Putamen (tissue), 1 donor: ENCODE data around the gene CAMK1D.

Source experiments
- DNase-seq: peaks from one replicate; pipeline ENCODE4 v3.0.0-alpha.2; 2016; ENCODE audit warnings: low spot score

Gene CAMK1D

DNA sequence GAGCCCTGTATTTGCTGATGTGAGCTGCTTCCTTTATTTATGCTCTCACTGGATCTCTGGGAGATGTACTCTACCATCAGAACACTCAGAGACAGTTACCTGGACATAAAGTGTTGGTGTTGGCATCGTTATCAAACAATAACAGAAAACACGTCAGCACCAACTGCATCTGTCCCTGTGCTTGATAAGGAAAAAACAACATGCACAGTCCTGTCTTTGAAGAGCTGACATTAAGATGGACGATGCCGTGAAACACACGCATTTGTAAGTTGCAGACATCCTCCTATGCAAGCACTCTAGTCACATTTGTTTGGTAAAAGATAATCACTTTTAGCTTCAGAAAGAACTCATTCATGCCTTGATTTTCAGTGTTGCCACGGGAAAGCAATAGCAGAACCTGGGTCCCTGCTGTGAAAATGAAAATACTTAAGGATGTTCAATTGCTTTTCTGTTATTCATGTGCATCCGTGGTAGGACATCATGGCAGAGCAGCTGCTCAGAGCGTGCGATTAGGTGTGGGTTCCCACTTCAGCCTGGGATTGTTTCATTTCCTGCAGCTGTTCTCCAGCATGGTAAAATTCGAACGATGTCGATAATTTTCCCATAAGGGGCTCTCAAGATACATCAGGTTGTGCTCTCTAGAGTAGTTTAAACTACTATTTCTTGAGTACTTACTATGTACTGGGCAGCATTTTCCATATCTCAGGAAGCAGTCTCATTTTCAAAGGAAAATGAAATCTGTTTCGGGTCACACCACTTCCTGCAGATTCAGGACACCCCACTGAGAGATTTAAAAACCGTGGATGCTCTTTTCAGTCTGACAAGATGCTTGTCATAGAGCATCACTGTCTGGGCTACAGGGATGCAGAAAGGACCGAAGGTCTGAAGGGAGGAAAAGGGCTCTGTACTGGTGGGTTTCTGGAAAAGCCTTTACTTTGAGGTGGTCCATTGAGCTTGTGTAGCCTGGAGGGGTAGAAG is 248.7 kb downstream of the CAMK1D start:
- DNase-seq: no peak

DNA sequence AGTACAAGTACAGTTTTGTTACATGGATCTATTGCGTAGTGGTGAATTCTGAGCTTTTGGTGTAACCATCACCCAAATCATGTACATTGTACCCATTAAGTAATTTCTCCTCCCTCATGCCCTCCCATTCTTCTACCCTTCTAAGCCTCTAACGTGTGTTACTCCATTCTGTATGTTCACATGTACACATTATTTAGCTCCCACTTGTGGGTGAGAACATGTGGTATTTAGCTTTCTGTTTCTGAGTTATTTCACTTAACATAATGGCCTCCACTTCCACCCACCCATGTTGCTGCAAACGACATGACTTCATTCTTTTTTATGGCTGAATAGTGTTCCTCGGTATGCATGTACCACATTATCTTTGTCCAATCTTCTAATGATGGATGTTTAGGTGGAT is 251.3 kb downstream of the CAMK1D start:
- no peak for DNase-seq

DNA sequence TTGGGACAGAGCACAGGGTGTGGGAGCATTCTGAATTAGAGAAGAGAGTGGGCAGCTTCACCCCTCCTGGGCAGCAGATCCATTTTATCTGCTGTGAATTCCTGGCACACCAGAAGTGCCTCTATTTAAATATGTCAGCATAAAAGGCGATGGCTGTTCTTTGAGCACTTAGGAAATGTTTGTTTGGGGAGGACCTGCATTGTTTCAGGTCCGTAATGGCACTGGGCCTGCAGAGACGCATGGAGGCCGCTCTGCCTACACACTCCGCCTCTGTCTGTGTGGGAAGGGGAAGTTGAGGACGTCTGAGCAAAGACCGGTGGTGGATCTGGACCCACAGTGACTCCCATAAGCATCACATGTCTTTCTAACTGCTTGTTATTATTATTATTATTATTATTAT is 253.2 kb downstream of the CAMK1D start:
- no peak for DNase-seq

DNA sequence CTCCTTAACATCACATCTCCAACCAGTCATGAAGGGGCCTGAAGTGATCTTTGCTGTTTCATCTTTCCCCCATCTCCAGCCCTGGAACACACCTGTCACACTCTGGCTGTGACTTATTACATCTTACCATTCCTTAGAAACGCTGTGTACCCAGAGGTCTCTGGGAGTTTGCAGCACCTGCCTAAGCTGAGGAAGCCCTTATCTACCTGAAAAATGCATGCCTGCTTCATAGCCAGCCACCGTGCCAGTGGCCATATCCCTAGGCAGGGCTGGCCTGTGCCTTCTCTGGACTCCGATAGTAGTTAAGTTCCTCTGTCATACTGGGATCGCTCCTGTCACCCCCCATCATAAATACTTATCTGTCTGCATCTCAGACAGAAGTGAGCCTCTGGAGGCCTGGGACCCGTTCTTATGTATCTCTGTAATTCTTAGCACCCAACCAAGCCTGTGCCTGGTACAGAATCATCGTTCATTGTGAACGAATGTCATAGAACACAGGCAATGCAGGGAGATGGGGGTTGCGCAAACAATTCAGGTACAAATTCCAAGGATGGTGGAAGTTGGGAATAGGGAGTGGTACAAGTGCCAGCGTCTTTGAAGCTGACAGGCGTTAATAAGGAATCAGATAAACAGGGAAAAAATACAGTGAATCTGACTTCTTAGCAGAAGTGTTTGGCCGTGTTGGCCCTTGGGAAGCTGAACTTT is 254.6 kb downstream of the CAMK1D start:
- no peak for DNase-seq

DNA sequence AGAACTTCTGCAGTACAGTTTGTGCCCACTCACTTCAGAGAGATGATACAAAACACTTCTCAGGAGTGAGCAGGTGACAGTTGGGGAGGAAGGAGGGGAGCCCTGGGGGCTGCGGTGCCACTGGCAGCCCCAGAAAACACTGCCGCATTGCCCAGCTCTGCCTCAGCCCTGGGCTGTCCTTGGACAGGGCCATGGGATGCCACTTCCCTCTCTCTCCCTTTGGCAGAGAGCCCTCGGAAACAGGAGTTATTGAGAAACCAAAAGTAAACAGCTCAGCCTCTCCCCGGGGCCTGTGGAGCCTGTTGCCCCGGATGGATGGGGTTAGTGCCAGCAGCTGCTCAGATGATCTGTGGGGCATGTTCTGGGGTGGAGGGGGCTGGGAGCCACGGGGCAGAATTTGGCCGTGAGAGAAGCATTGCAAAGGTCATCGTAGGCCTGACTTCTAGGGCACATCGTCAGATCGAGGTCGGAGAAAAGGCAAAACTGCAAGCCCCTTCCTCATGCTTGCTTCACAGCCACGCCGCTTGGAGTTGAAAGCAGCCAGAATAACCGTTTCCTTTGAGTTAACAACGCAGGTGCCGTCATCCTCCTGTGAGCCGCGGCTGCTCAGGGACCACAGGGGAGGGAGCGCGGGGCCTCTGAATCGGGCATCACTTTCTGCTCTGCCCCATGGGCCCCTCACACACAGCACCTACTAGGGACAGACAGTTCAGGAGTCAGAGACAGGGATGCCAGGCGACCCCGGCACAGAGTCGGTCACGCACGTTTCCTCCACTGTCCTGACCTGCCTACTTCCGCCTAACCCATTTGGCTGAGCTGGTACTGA is 256.4 kb downstream of the CAMK1D start:
- DNase-seq: peak; percentile 55

DNA sequence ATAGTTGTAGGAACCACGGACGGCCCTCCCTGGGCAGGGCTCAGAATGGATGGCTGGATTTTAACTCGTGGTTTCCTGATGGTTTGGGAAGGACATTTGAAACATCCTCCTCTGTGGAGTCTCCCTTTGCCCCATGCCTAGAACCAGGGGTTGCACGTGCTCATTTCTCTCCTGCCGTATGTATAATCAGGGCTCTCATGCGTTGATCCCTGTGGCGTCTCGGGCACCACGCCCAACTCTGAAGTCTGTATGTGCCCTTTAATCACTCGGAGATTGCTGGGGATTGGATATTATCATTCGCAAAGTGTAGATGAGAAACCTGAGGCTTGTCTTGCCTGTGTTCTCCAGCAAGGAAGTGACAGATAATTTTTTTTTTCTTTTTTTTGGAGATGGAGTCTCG is 257.1 kb downstream of the CAMK1D start:
- DNase-seq: no peak

DNA sequence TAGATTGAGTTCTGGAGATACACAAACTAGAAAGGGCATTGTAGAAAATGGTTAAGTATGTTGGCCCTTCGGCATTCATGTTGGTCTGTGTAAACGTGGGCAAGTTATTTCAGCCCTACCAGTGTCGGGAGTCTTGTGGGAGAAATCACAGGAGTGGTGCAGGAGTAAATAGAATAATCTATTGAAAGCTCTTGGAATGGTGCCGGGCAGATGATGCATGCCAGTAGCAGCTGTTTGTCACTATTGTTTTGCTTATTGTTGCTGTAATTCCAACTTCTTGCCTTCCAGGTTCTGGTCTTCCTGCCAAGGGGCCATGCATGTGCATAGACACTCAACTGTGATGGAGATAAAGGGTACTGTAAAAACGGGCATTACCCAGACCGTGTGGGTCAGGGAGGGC is 259.4 kb downstream of the CAMK1D start:
- DNase-seq: no peak

DNA sequence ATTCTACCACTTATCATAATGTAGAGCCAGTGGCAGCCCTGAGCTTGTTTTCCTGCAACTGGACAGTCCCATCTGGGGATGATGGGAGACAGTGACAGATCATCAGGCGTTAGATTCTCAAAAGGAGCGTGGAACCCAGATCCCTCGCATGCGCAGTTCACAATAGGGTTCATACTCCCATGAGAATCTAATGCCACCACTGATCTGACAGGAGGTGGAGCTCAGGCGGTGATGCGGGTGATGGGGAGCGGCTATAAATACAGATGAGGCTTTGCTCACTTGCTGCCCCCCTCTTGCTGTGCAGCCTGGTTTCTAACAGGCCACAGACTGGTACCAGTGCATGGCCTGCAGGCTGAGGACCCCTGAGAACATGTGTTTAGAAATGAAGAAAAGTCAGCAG is 260.1 kb downstream of the CAMK1D start:
- DNase-seq: no peak

DNA sequence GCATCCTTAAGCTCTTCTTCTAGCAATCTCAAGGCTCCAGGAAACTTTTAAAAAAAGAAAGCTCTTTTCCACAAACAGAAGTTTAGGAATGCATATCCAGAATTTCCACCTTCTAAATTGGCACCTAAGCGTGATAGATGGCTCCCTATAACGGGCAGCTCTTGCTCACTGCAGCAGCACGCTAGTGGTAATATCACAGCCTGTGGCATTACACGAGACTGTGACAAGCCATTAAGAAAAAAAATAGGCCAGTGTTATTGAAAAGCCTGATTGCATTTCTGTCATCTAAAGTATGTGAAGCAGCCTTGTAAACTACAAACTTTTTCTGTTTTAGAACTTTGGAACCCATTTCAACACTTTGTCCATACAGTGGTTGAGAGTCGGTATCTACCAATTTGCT is 263.8 kb downstream of the CAMK1D start:
- no peak for DNase-seq

DNA sequence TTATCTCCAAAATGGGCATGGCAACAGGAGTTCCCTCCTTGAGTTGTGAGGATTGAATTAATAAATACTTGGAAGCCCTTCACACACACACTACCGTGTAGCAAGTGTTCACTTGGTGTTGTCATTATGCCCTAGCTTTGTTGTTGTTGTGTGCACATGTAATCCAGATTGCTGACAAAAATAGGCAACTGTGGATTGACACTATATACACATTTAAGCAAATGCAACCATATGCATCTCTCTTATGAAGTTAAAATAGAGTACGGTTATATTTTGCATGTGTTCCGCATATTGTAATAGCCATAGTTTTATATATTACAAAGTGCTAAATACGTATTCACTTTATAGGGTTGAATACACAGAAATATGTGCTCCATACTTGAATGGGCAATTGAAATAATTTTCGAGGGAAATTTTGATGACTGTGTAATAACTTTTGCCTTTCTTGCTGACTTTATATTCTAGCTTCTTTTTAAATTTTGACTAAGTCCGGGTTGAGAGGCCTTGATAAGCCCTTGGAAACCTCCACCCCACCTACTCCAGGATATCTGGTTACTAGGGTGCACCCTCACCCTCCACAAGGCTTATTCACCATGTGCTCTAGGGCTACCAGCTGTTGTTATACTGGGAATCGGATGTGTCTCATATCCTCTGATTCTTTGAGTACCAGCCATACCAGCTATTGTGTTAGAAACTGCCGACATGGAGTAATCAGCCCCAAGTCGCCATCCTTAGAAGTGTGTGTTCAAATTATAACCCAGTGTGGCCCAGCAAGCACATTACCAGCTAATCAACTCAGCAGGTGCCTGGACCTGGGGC is 265.0 kb downstream of the CAMK1D start:
- no peak for DNase-seq

DNA sequence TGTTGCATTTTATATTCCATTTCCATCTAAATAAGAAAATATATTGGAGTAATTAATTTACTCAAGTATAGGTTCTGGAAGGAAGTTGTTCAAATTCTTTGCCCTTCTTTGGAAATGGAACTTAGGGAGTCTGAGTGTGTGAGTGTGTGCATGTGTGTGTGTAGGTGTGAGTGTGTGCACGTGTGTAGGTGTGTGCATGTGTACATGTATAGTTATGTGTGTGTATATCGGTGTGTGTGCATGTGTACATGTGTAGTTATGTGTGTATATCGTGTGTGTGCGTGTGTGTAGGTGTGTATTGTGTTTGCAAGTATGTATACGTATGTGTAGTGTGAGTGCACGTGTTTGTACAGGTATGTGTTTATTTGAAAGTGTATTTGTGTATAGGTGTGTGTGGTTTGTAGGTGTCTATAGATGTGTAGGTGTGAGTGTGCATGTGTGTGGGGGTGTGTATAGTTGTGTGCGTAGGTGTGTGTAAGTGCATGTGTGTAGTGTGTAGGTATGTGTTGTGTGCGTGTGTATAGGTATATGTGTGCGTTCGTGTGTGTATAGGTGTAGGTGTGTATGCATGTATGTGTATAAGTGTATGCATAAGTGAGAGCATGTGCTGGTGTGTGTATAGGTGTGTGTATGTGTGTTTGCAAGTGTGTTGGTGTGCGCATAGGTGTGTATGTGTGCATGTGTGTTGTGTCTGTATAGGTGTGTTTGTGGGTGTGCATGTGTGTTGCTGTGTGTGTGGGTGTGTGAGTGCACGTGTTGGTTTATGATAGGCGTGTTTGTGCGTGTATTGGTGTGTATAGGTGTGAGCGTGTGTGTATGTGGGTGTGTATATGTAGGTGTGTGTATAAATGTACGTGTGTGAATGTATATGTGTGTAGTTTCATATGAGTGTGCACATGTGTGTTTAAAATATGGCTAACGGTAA is 266.2 kb downstream of the CAMK1D start:
- no peak for DNase-seq

DNA sequence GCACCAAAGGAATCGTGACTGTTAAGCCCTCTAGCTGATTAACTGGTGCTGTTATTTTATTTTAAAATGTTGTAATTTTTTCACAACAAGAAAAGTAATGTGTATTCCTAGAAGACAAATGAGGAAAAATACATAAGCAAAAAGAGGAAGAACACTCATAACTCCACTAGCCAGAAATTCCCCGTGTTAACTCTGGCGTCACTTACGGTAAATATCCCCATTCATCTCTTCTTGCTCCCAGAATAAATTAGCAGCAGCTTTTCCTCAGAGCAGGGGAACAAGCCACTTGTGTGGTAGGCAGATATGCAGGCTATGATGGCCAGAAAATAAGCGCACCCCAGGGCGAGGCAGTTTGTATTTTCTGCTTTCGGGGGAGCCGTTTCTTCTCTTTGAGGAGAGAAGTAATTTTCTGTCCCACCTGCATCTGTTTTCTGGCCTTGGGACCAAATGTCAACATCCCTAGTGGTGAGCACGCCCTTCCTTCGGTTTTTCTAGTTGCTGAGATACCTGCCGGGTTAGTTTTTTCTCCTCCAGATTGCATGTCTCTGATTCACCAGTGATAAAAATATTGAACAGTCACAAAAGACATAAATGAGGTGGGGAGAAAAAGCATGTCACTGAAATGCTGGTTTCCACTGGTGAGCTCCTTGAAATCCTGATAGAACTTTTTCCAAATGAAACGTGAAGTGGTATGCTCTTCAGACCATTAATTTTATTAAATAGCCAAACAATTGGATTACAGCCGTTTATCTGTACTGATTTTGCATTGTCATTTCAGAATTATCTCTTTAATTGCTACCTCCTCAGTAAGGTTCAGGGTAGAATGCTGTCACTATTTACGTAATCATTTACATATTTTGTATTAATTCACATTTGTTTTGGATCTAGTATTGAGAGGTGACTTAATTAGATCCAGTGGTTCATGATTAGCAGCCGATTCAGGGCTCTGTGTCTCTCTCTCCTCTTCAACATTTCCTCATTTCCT is 268.1 kb downstream of the CAMK1D start:
- DNase-seq: no peak

DNA sequence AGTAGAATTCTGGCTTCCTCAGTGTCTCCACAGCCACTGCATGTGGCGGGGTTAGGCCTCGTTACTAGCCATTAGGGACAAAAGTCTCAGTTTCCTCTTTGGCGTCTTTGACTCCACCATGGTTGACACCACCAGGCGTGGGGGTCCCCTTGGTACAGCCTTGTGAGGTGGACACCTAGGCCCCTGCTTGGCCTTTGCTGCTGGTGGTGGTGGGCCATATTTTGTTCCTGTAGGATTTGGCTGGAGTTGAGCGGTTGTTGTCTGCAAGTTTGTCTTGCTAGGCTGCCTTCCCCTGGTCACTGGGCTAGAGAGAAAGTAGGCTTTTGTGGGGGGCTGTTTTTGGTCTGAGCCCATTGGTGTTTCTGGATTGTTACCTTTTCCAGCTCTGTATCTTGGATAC is 272.7 kb downstream of the CAMK1D start:
- DNase-seq: no peak

DNA sequence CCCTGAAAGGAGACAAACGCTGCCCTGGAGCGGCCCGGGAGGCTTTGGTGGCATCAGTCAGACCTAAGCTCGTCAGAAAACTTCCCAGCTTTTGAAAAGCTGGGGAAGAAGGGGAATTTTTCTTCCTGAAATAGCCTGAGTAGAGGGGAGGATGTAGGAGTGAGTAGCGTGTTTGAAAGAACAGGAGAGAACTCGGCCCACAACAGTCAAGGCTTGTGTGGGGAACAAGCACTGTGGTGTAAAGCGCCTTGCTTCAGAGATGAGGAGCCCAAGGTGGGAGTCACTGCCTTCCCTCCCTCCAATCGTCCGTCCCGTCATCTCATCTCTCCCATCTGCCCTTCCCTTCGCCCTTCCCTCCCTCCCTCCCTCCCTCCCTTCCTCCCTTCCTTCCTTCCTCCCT is 273.3 kb downstream of the CAMK1D start:
- DNase-seq: peak; percentile 58

DNA sequence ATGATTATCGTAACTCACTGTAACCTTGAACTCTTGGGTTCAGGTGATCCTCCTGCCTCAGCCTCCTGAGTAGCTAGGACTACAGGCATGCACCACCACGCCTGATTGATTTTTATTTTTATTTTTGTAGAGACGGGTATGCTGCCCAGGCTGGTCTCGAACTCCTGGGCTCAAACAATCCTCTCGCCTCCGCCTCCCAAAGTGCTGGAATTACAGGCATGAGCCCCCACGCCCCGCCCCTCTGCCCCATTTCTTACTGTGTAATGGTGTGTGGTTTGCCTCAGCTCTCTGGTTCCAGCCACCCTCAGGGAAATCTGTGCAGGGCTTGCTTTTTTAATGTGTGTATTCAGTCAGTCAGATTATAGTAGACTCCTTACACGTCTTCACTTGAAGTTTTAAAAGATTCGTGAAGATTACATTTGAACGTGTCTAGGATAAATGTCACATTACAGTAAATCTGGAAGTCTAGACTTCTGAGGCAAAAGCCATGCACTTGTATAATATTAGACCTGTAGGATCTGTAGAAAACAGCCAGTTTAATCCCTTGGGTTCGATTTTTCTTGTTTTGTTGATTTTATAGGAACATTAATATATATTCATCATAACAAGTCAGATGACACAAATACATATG is 276.2 kb downstream of the CAMK1D start:
- DNase-seq: no peak

DNA sequence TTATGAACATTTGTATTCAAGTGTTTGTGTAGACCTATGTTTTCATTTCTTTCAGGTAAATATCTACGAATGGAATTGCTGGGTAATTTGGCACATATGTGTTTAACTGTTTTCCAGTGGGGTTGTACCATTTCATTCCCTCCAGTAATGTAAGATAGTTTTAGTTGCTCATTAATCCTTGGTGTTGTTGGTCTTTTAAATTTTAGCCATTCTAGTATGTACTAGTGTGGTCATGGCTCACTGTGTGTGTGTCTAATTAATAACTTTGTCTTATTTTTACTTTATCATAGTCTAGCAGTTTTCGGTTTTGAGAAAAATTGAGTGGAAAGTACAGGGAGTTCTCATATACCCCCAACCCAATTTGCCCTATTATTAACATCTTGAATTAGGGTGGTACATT is 278.8 kb downstream of the CAMK1D start:
- no peak for DNase-seq

DNA sequence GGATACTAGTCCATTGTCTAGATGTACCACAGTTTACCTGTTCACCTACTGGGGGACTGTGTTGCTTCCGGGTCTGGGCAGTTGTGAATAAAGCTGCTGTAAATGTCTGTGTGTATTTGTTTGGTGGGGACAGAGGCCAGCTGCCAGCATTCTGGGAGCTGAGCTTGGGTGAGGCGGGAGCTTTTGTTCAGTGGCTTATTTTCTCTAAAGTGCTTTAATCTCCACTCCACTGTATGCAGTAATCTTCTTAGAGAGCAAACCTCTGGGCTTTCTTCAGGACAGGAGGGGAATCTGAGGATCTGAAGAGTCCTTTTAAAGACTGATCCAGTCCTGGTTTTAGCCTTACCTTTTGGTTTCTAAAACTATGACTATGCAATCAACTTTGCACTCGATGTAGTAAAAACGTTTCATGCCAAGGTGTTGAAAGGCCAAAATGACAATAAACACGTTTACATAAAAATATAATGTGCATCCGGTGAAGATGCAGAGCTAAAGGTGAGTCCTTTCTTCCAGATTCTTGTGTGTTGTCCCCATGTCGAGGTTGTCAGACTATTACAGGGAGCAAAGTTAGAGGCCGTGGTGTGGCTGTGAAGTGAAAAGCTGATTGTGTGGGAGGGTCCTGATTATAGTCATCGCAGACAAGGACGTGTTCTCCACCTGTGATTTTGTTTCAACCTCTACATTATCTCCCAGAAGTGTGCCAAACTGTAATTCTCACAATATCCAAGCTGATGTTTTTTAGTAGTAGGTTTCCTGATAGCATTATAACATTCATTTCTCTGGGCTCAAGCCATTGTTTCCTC is 279.8 kb downstream of the CAMK1D start:
- no peak for DNase-seq

DNA sequence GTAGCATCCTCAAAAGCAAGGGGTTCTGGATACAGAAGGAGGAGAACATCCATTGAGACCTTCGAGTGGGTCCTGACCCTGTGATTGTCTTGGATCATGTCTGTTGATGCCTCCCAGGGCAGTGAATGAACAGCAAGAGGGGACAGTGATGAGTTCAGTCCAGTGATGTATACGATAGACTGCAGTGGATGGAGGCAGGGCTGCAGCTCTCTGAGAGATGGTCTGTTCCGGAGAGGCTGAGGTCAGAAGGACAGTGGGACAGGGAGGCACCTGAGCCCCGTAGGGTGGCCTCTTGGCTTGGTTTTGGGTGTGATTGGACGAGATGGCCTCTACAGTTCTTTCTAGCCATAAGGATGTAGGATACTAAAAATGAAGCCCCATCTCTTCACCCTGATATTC is 280.4 kb downstream of the CAMK1D start:
- DNase-seq: no peak
